SK-N-SH (cell line): ENCODE data around the gene LMO7. TPM values are rescaled to one million over a fixed set of nuclear protein-coding genes. Genes with fewer than 3 reads are reported as not detected.

Source experiments
- CTCF ChIA-PET: fragments of 300-600, 350-600 bp; formaldehyde crosslinking; extraction: SDS; loops from one replicate; lab custom pipeline; 2021; lab: Yijun Ruan, JAX
- POLR2A ChIA-PET: fragments of 350-600 bp; sonication (Branson Sonifier 250); formaldehyde crosslinking; extraction: SDS; loops from one replicate; lab custom pipeline; 2020; ENCODE audit warnings: antibody characterized with exemption, inconsistent platforms; lab: Yijun Ruan, JAX
- DNase-seq: peaks from one replicate; pipeline ENCODE4 v3.0.0; 2012
- H2AFZ ChIP-seq: fragments of 200-600 bp; sonication (generic); 2 replicates; pipeline ENCODE4 v1.8.1; 2016; ENCODE audit warnings: antibody characterized with exemption, mild to moderate bottlenecking, low read depth
- H3F3A ChIP-seq: fragments of 200-600 bp; sonication (generic); replicated peaks from 2 replicates; pipeline ENCODE3; 2016; ENCODE audit warnings: antibody characterized with exemption, mild to moderate bottlenecking; ENCODE audit not compliant: insufficient read depth
- H3K27ac ChIP-seq, 2 experiments: fragments of 200-500 bp in 1 of 2; fragments of 200-600 bp in 1 of 2; sonication (Bioruptor generic) in 1 of 2; sonication (generic), shearing (Covaris generic) in 1 of 2; 2 replicates each; pipeline versions ENCODE4 v1.5.1 to v1.6.1; 2014 to 2016; ENCODE audit warnings: low read depth in 2 of 2, inconsistent platforms in 1 of 2, low read length in 1 of 2, mild to moderate bottlenecking in 1 of 2, mixed read lengths in 1 of 2
- H3K27me3 ChIP-seq: fragments of 200-600 bp; sonication (generic), shearing (Covaris generic); 2 replicates; pipeline ENCODE4 v1.6.1; 2016; ENCODE audit warnings: mixed run types; ENCODE audit not compliant: insufficient read depth
- H3K36me3 ChIP-seq, 2 experiments: fragments of 200-500 bp in 1 of 2; fragments of 200-600 bp in 1 of 2; sonication (Bioruptor generic) in 1 of 2; sonication (generic) in 1 of 2; replicated peaks in 1 of 2; 2 replicates each; pipeline versions ENCODE3 to v1.5.1; 2014 to 2016; ENCODE audit warnings: low read length in 1 of 2, mild to moderate bottlenecking in 1 of 2; ENCODE audit not compliant: insufficient read depth in 2 of 2, control insufficient read depth in 1 of 2
- H3K4me1 ChIP-seq, 2 experiments: fragments of 200-500 bp in 1 of 2; fragments of 200-600 bp in 1 of 2; sonication (Bioruptor generic) in 1 of 2; sonication (generic), shearing (Covaris generic) in 1 of 2; 2 replicates each; pipeline versions ENCODE4 v1.5.1 to v1.6.1; 2014 to 2016; ENCODE audit warnings: low read depth in 1 of 2, low read length in 1 of 2, mixed run types in 1 of 2; ENCODE audit not compliant: insufficient read depth in 2 of 2, control insufficient read depth in 1 of 2
- H3K4me2 ChIP-seq: fragments of 200-600 bp; sonication (generic), shearing (Covaris generic); 2 replicates; pipeline ENCODE4 v1.6.1; 2017; ENCODE audit warnings: mixed run types
- H3K4me3 ChIP-seq, 2 experiments: fragments of 200-500 bp in 1 of 2; fragments of 200-600 bp in 1 of 2; sonication (Bioruptor generic) in 1 of 2; sonication (generic), shearing (Covaris generic) in 1 of 2; 2 replicates each; pipeline versions ENCODE4 v1.5.1 to v1.8.1; 2014 to 2016; ENCODE audit warnings: low read depth in 2 of 2, inconsistent platforms in 1 of 2, low read length in 1 of 2, mild to moderate bottlenecking in 1 of 2, mixed read lengths in 1 of 2, moderate library complexity in 1 of 2
- H3K79me2 ChIP-seq: fragments of 200-600 bp; sonication (generic); 2 replicates; pipeline ENCODE4 v1.8.1; 2017; ENCODE audit warnings: mild to moderate bottlenecking; ENCODE audit not compliant: insufficient read depth
- H3K9ac ChIP-seq: fragments of 200-600 bp; sonication (generic); 2 replicates; pipeline ENCODE4 v1.6.1; 2017; ENCODE audit warnings: mixed run types
- H3K9me2 ChIP-seq: fragments of 200-600 bp; sonication (generic); 2 replicates; pipeline ENCODE4 v1.6.1; 2017; ENCODE audit warnings: mixed run types
- H3K9me3 ChIP-seq: fragments of 200-600 bp; sonication (generic); 2 replicates; pipeline ENCODE4 v1.6.1; 2017; ENCODE audit warnings: mixed run types, mild to moderate bottlenecking, moderate library complexity
- H4K20me1 ChIP-seq: fragments of 200-600 bp; sonication (generic); 2 replicates; pipeline ENCODE4 v1.6.1; 2017; ENCODE audit warnings: mild to moderate bottlenecking, mixed run types; ENCODE audit not compliant: insufficient read depth
- CHD2 ChIP-seq: fragments of 150-350 bp; IDR thresholded peaks from 2 replicates; pipeline ENCODE4 v1.6.1; 2018; ENCODE audit warnings: low read length; ENCODE audit not compliant: partially characterized antibody
- EZH2phosphoT487 ChIP-seq: fragments of 200-600 bp; sonication (generic); IDR thresholded peaks from 2 replicates; pipeline ENCODE4 v1.6.1; 2017; ENCODE audit warnings: low read depth, mixed run types, mild to moderate bottlenecking, antibody characterized with exemption, moderate library complexity, borderline replicate concordance
- FOSL2 ChIP-seq: IDR thresholded peaks from 2 replicates; pipeline ENCODE4 v1.4.0; 2012; ENCODE audit warnings: low read depth, mild to moderate bottlenecking, moderate library complexity, borderline replicate concordance
- FOXJ3 ChIP-seq: sonication (generic); formaldehyde crosslinking; IDR thresholded peaks from 2 replicates; pipeline ENCODE4 v1.5.1; 2020; ENCODE audit warnings: mild to moderate bottlenecking, missing genetic modification reagents
- FOXM1 ChIP-seq: IDR thresholded peaks from 2 replicates; pipeline ENCODE4 v1.4.0; 2012; ENCODE audit warnings: low read depth, mild to moderate bottlenecking
- GABPA ChIP-seq: IDR thresholded peaks from 2 replicates; pipeline ENCODE4 v1.4.0; 2012; ENCODE audit warnings: low read depth, mild to moderate bottlenecking
- GATA2 ChIP-seq: sonication (generic); formaldehyde crosslinking; IDR thresholded peaks from 2 replicates; pipeline ENCODE4 v1.5.0; 2020; ENCODE audit warnings: mild to moderate bottlenecking, missing genetic modification reagents
- MEF2A ChIP-seq: IDR thresholded peaks from 2 replicates; pipeline ENCODE4 v1.4.0; 2012; ENCODE audit warnings: low read depth, borderline replicate concordance
- MXI1 ChIP-seq: IDR thresholded peaks from 2 replicates; pipeline ENCODE4 v1.6.1; 2012; ENCODE audit warnings: mild to moderate bottlenecking, low read depth, low read length, improper control_type of control experiment
- NRF1 ChIP-seq: IDR thresholded peaks from 2 replicates; pipeline ENCODE4 v1.6.1; 2012; ENCODE audit warnings: low read depth, mild to moderate bottlenecking, low read length
- POLR2AphosphoS5 ChIP-seq: IDR thresholded peaks from 2 replicates; pipeline ENCODE4 v1.6.1; 2012; ENCODE audit warnings: low read depth, low read length
- RAD21 ChIP-seq: IDR thresholded peaks from 2 replicates; pipeline ENCODE4 v1.6.1; 2012; ENCODE audit warnings: mild to moderate bottlenecking, low read length
- RCOR1 ChIP-seq: fragments of 150-350 bp; IDR thresholded peaks from 2 replicates; pipeline ENCODE4 v1.6.1; 2017; ENCODE audit warnings: antibody characterized with exemption, low read length
- RFX5 ChIP-seq: IDR thresholded peaks from 2 replicates; pipeline ENCODE4 v1.6.1; 2012; ENCODE audit warnings: mild to moderate bottlenecking, improper control_type of control experiment, low read length
- RXRA ChIP-seq: IDR thresholded peaks from 2 replicates; pipeline ENCODE4 v1.4.0; 2012; ENCODE audit warnings: low read depth, mild to moderate bottlenecking, borderline replicate concordance
- SIN3A ChIP-seq: IDR thresholded peaks from 2 replicates; pipeline ENCODE4 v1.6.1; 2012; ENCODE audit warnings: low read depth, mild to moderate bottlenecking, low read length, moderate library complexity, borderline replicate concordance
- SMC3 ChIP-seq: IDR thresholded peaks from 2 replicates; pipeline ENCODE4 v1.6.1; 2012; ENCODE audit warnings: low read depth, low read length, improper control_type of control experiment
- TCF12 ChIP-seq: IDR thresholded peaks from 2 replicates; pipeline ENCODE4 v1.4.0; 2012
- TEAD4 ChIP-seq: IDR thresholded peaks from 2 replicates; pipeline ENCODE4 v1.4.0; 2012; ENCODE audit warnings: mild to moderate bottlenecking, borderline replicate concordance; ENCODE audit not compliant: insufficient read depth
- YY1 ChIP-seq: IDR thresholded peaks from 2 replicates; pipeline ENCODE4 v1.4.0; 2012; ENCODE audit warnings: low read depth, mild to moderate bottlenecking
- WGBS: methylation state at CpG from one replicate; pipeline ENCODE4 v1.1.6; 2017; ENCODE audit warnings: low lambda C conversion rate; 5-methylcytosine and 5-hydroxymethylcytosine counted together
- polyA plus RNA-seq, 3 experiments: library from polyadenylated mRNA; depleted of rRNA; stranded (reverse); fragments of >200 nt; gene quantifications; 2 replicates each; pipeline ENCODE4 v1.2.3, GENCODE V29; 2012
- TF ChIP-seq, protein P1 (sequence below): fragments of 150-350 bp; IDR thresholded peaks from 2 replicates; pipeline ENCODE4 v1.6.1; 2017; ENCODE audit warnings: antibody characterized with exemption, low read length, low read depth, borderline replicate concordance
- TF ChIP-seq, protein P2 (sequence below): fragments of 150-350 bp; IDR thresholded peaks from 2 replicates; pipeline ENCODE4 v1.6.1; 2016; ENCODE audit warnings: mild to moderate bottlenecking, low read depth, low read length
- TF ChIP-seq, protein P3 (sequence below): IDR thresholded peaks from 2 replicates; pipeline ENCODE4 v1.4.0; 2012; ENCODE audit warnings: low read depth
- TF ChIP-seq, protein P4 (sequence below): IDR thresholded peaks from 2 replicates; pipeline ENCODE4; 2012
- TF ChIP-seq, protein P5 (sequence below): fragments of 200-600 bp; sonication (generic); IDR thresholded peaks from 2 replicates; pipeline ENCODE4 v1.6.1; 2017; ENCODE audit warnings: antibody characterized with exemption, mild to moderate bottlenecking, moderate library complexity

The LMO7 gene
- polyA plus RNA-seq, 1 of the 3 experiments (the other 2 are of a cell fraction): 83.6 TPM

DNA sequence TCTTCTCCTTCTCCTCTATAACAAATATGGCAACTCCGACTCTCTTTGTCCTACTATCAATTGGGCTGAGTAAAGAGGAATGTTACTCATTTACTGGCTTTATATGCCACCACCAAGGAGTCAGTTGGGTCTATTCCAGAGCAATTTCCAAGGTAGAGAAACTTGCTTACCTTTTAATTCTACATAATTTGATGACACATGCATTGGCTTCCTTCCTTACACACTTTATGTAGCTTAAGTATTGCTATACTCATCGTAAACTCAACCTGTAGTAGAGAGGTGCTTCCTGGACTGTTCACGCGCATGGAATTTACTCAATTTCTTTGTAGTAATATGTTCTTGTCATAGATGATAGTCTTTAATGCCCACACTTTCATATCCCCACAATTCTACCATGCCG lies 160.7 kb downstream of the LMO7 start:
- peaks cover 37 to 71% of the 10 kb centered on the region in 2 experiments for H3K36me3 ChIP-seq
- peaks cover 100% of the 10 kb centered on the region for H3K79me2 ChIP-seq
- H3K4me2 ChIP-seq: no peak overlapping the region
- H3K27ac ChIP-seq: no peak overlapping the region
- DNase-seq: no peak
- peaks cover 2 to 25% of the 10 kb centered on the region in 2 experiments; a peak in 3 of 4 replicates for H3K4me1 ChIP-seq
- H3K9me2 ChIP-seq: no peaks in the 10 kb centered on the region
- no peaks in the 10 kb centered on the region for H3K27me3 ChIP-seq
- H2AFZ ChIP-seq: no peak overlapping the region
- TF ChIP-seq NRF1 (no peak), FOXM1 (no peak), POLR2AphosphoS5 (no peak), TCF12 (no peak), CHD2 (no peak), FOSL2 (no peak)
- TF ChIP-seq, protein P1, sequence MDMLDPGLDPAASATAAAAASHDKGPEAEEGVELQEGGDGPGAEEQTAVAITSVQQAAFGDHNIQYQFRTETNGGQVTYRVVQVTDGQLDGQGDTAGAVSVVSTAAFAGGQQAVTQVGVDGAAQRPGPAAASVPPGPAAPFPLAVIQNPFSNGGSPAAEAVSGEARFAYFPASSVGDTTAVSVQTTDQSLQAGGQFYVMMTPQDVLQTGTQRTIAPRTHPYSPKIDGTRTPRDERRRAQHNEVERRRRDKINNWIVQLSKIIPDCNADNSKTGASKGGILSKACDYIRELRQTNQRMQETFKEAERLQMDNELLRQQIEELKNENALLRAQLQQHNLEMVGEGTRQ: no peak
- TF ChIP-seq, protein P2, sequence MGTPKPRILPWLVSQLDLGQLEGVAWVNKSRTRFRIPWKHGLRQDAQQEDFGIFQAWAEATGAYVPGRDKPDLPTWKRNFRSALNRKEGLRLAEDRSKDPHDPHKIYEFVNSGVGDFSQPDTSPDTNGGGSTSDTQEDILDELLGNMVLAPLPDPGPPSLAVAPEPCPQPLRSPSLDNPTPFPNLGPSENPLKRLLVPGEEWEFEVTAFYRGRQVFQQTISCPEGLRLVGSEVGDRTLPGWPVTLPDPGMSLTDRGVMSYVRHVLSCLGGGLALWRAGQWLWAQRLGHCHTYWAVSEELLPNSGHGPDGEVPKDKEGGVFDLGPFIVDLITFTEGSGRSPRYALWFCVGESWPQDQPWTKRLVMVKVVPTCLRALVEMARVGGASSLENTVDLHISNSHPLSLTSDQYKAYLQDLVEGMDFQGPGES: no peak
- TF ChIP-seq, all 33 proteins: peak for 0
- Histone ChIP-seq H3K9ac (no peak overlapping the region), H3K4me3 (no peak overlapping the region), H3K9me3 (no peaks in the 10 kb centered on the region), H4K20me1 (peaks cover 86% of the 10 kb centered on the region), H3F3A (peaks cover 48% of the 10 kb centered on the region)
- ChIA-PET POLR2A (no interaction called here), CTCF (interaction anchor here (2.3 kb wide), 1 partner anchor 101 kb away, joined by 10 read pairs; no protein-coding TSS in a partner anchor)
- 97% methylated on average over 5 of the region's 5 CpGs for WGBS

DNA sequence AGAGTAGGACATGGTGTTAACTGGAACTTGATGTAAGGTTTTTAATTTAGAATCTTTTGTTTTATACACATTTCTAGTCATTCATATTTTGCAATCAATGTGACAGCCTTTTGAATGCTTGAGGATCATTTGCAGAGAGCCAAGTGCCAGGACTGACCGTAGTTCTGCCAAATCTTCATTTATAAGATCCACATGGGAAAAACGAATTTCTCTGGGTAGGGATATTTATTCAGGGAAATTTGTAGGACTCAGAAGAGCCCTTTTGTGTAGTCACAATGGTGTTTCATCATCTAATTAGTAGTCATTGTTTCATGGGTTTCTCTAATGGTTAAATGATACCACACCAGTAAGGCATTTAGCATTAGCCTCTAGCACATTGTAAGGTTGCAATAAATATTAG lies 161.1 kb downstream of the LMO7 start:
- no peak overlapping the region for H3K9ac ChIP-seq
- TF ChIP-seq MXI1 (no peak), POLR2AphosphoS5 (no peak), SIN3A (no peak), RAD21 (no peak), MEF2A (no peak), YY1 (no peak), RXRA (no peak), GABPA (no peak), EZH2phosphoT487 (no peak), TEAD4 (no peak), FOXJ3 (CRISPR knock-in tag) (no peak), SMC3 (no peak), FOSL2 (no peak), GATA2 (CRISPR knock-in tag) (no peak), RCOR1 (no peak), RFX5 (no peak)
- TF ChIP-seq, protein P3, sequence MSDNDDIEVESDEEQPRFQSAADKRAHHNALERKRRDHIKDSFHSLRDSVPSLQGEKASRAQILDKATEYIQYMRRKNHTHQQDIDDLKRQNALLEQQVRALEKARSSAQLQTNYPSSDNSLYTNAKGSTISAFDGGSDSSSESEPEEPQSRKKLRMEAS: no peak
- TF ChIP-seq, protein P4, sequence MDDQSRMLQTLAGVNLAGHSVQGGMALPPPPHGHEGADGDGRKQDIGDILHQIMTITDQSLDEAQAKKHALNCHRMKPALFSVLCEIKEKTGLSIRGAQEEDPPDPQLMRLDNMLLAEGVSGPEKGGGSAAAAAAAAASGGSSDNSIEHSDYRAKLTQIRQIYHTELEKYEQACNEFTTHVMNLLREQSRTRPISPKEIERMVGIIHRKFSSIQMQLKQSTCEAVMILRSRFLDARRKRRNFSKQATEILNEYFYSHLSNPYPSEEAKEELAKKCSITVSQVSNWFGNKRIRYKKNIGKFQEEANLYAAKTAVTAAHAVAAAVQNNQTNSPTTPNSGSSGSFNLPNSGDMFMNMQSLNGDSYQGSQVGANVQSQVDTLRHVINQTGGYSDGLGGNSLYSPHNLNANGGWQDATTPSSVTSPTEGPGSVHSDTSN: no peak
- TF ChIP-seq, protein P5, sequence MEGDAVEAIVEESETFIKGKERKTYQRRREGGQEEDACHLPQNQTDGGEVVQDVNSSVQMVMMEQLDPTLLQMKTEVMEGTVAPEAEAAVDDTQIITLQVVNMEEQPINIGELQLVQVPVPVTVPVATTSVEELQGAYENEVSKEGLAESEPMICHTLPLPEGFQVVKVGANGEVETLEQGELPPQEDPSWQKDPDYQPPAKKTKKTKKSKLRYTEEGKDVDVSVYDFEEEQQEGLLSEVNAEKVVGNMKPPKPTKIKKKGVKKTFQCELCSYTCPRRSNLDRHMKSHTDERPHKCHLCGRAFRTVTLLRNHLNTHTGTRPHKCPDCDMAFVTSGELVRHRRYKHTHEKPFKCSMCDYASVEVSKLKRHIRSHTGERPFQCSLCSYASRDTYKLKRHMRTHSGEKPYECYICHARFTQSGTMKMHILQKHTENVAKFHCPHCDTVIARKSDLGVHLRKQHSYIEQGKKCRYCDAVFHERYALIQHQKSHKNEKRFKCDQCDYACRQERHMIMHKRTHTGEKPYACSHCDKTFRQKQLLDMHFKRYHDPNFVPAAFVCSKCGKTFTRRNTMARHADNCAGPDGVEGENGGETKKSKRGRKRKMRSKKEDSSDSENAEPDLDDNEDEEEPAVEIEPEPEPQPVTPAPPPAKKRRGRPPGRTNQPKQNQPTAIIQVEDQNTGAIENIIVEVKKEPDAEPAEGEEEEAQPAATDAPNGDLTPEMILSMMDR: no peak
- CTCF ChIA-PET: interaction anchor here (1.4 kb wide), 1 partner anchor 101 kb away, joined by 7 read pairs; no protein-coding TSS in a partner anchor
- H3K4me1 ChIP-seq: peaks cover 2 to 25% of the 10 kb centered on the region in 2 experiments; a peak in 3 of 4 replicates
- no peak for DNase-seq
- peak overlapping the region in 1 of 2 experiments; percentile 34; a peak in 1 of 4 replicates for H3K27ac ChIP-seq
- H3K4me2 ChIP-seq: peak overlapping the region; percentile 7; the same call in 1 of the 2 replicates
- no peak overlapping the region for H3K4me3 ChIP-seq
- H4K20me1 ChIP-seq: peaks cover 86% of the 10 kb centered on the region
- H3F3A ChIP-seq: peaks cover 48% of the 10 kb centered on the region
- no peak overlapping the region for H2AFZ ChIP-seq
- H3K79me2 ChIP-seq: peaks cover 100% of the 10 kb centered on the region
- no peaks in the 10 kb centered on the region for H3K27me3 ChIP-seq
- H3K9me3 ChIP-seq: no peaks in the 10 kb centered on the region
- H3K36me3 ChIP-seq: peaks cover 39 to 75% of the 10 kb centered on the region in 2 experiments
- POLR2A ChIA-PET: no interaction called here
- whole genome bisulfite sequencing: 94% methylated on average over 2 of the region's 2 CpGs
- no peaks in the 10 kb centered on the region for H3K9me2 ChIP-seq
